Neural progenitor cell (in vitro differentiated cells): ENCODE measurements around the gene TWIST2. TPM values are rescaled to one million over a fixed set of nuclear protein-coding genes. Genes with fewer than 3 reads are reported as not detected.

ENCODE experiments used
- DNase-seq: peaks from one replicate; pipeline ENCODE4 v3.0.0-alpha.2; 2016; ENCODE audit warnings: low spot score
- H2AFZ ChIP-seq: fragments of 200-600 bp; sonication (generic); replicated peaks from 2 replicates; pipeline ENCODE4 v1.6.1; 2016; ENCODE audit warnings: antibody characterized with exemption
- H3F3A ChIP-seq: fragments of 200-600 bp; sonication (generic); 2 replicates; pipeline ENCODE4 v1.6.1; 2016; ENCODE audit warnings: antibody characterized with exemption, low read depth
- H3K27ac ChIP-seq: fragments of 200-600 bp; sonication (generic); 2 replicates; pipeline ENCODE4 v1.5.1; 2016; ENCODE audit warnings: mild to moderate bottlenecking
- H3K27me3 ChIP-seq: fragments of 200-600 bp; sonication (generic); 2 replicates; pipeline ENCODE4 v1.6.1; 2016; ENCODE audit warnings: mild to moderate bottlenecking, moderate library complexity
- H3K36me3 ChIP-seq: fragments of 200-600 bp; sonication (generic); 2 replicates; pipeline ENCODE4 v1.5.1; 2016
- H3K4me1 ChIP-seq: fragments of 200-600 bp; sonication (generic); 2 replicates; pipeline ENCODE4 v1.6.1; 2016; ENCODE audit warnings: mixed run types
- H3K4me2 ChIP-seq: fragments of 200-600 bp; sonication (generic); 2 replicates; pipeline ENCODE4 v1.6.1; 2016
- H3K4me3 ChIP-seq: fragments of 200-600 bp; sonication (generic); 2 replicates; pipeline ENCODE4 v1.5.1; 2016
- H3K79me2 ChIP-seq: fragments of 200-600 bp; sonication (generic); 2 replicates; pipeline ENCODE4 v1.6.1; 2016; ENCODE audit warnings: low read depth
- H3K9ac ChIP-seq: fragments of 200-600 bp; sonication (generic); 2 replicates; pipeline ENCODE4 v1.6.1; 2016
- H3K9me3 ChIP-seq: fragments of 200-600 bp; sonication (generic); 2 replicates; pipeline ENCODE4 v1.5.1; 2016; ENCODE audit warnings: low read depth
- H4K20me1 ChIP-seq: fragments of 200-600 bp; sonication (generic); 2 replicates; pipeline ENCODE4 v1.6.1; 2016; ENCODE audit warnings: low read depth
- H3K27ac Mint-ChIP-seq: 3 replicates; pipeline ENCODE4 v1.8.0; 2021; ENCODE audit warnings: mixed read lengths
- H3K27me3 Mint-ChIP-seq: 2 replicates; pipeline ENCODE4 v1.8.0; 2022; ENCODE audit warnings: low read depth, mild to moderate bottlenecking, inconsistent platforms, moderate library complexity, mixed read lengths; ENCODE audit not compliant: insufficient read depth
- H3K36me3 Mint-ChIP-seq: 3 replicates; pipeline ENCODE4 v1.8.0; 2021; ENCODE audit warnings: mixed read lengths
- H3K4me1 Mint-ChIP-seq: 3 replicates; pipeline ENCODE4 v1.8.0; 2021; ENCODE audit warnings: mixed read lengths
- H3K4me3 Mint-ChIP-seq: 3 replicates; pipeline ENCODE4 v1.8.0; 2021; ENCODE audit warnings: mild to moderate bottlenecking, moderate library complexity, mixed read lengths
- H3K9me3 Mint-ChIP-seq: 3 replicates; pipeline ENCODE4 v1.8.0; 2020; ENCODE audit warnings: mixed read lengths
- CTCF ChIP-seq: fragments of 200-600 bp; sonication (generic); IDR thresholded peaks from 2 replicates; pipeline ENCODE4 v1.5.1; 2017; ENCODE audit warnings: antibody characterized with exemption, mild to moderate bottlenecking
- EZH2 ChIP-seq: fragments of 200-600 bp; sonication (generic); IDR thresholded peaks from 2 replicates; pipeline ENCODE4 v1.6.1; 2017; ENCODE audit warnings: antibody characterized with exemption, mild to moderate bottlenecking, moderate library complexity
- EZH2phosphoT487 ChIP-seq: fragments of 200-600 bp; sonication (generic); IDR thresholded peaks from 2 replicates; pipeline ENCODE4 v1.6.1; 2017; ENCODE audit warnings: antibody characterized with exemption
- total RNA-seq: library from RNA; depleted of rRNA; stranded (reverse); fragments of >200 nt; gene quantifications from 2 replicates; pipeline ENCODE4 v1.2.3, GENCODE V29; 2015; ENCODE audit warnings: low replicate concordance

Gene TWIST2
- total RNA-seq, 1 donor from 2014 or later, result 0.51 TPM

- Histone ChIP-seq H3K79me2 (no peaks in the 10 kb centered on the region), H4K20me1 (peaks cover 10% of the 10 kb centered on the region), H3K9me3 (no peaks in the 10 kb centered on the region), H3K27ac (no peak overlapping the region), H3K27me3 (peaks cover 61% of the 10 kb centered on the region), H3K36me3 (no peaks in the 10 kb centered on the region), H3K4me2 (no peak overlapping the region), H3K9ac (no peak overlapping the region), H3F3A (no peaks in the 10 kb centered on the region), H3K4me3 (no peak overlapping the region), H3K4me1 (no peaks in the 10 kb centered on the region), H2AFZ (no peak overlapping the region)
- no peak for TF ChIP-seq EZH2phosphoT487
- no peak for TF ChIP-seq CTCF
- TF ChIP-seq EZH2, result no peak
- peaks cover 5% of the 10 kb centered on the region for H3K4me1 Mint-ChIP-seq
- H3K27me3 Mint-ChIP-seq, result peaks cover 16% of the 10 kb centered on the region
- no peak for DNase-seq
- no peak overlapping the region for H3K4me3 Mint-ChIP-seq
- peaks cover 3% of the 10 kb centered on the region for H3K9me3 Mint-ChIP-seq
- peaks cover 2% of the 10 kb centered on the region for H3K36me3 Mint-ChIP-seq
- no peak overlapping the region for H3K27ac Mint-ChIP-seq
Measured at GRCh38 chr2:238855299-238855698, 7.4 kb downstream of the TWIST2 start.

- Mint-ChIP-seq H3K27me3 (peaks cover 9% of the 10 kb centered on the region), H3K4me3 (no peak overlapping the region), H3K36me3 (peaks cover 2% of the 10 kb centered on the region), H3K9me3 (peaks cover 3% of the 10 kb centered on the region), H3K27ac (no peak overlapping the region), H3K4me1 (peaks cover 5% of the 10 kb centered on the region)
- H3F3A ChIP-seq, result no peaks in the 10 kb centered on the region
- no peak for TF ChIP-seq EZH2phosphoT487
- no peak for TF ChIP-seq EZH2
- TF ChIP-seq CTCF, result no peak
- H3K9me3 ChIP-seq, result no peaks in the 10 kb centered on the region
- peaks cover 53% of the 10 kb centered on the region for H3K27me3 ChIP-seq
- no peak overlapping the region for H3K27ac ChIP-seq
- DNase-seq, result no peak
- H3K9ac ChIP-seq, result no peak overlapping the region
- no peaks in the 10 kb centered on the region for H3K36me3 ChIP-seq
- no peaks in the 10 kb centered on the region for H3K79me2 ChIP-seq
- H2AFZ ChIP-seq, result no peak overlapping the region
- H3K4me2 ChIP-seq, result no peak overlapping the region
- no peak overlapping the region for H3K4me3 ChIP-seq
- H3K4me1 ChIP-seq, result no peaks in the 10 kb centered on the region
- peaks cover 5% of the 10 kb centered on the region for H4K20me1 ChIP-seq
Measured at GRCh38 chr2:238855891-238856580, 8.2 kb downstream of the TWIST2 start.

GRCh38 chr2:238856713-238857567, 9.1 kb downstream of the TWIST2 start:
- Histone ChIP-seq H3K4me2 (no peak overlapping the region), H3K9me3 (no peaks in the 10 kb centered on the region)

More at GRCh38 chr2:238856713-238857567, 9.1 kb downstream of the TWIST2 start:
- Mint-ChIP-seq H3K27me3 (peaks cover 8% of the 10 kb centered on the region), H3K27ac (no peak overlapping the region), H3K4me1 (peaks cover 5% of the 10 kb centered on the region), H3K9me3 (peaks cover 3% of the 10 kb centered on the region), H3K36me3 (peaks cover 2% of the 10 kb centered on the region), H3K4me3 (no peak overlapping the region)
- no peak overlapping the region for H3K27ac ChIP-seq
- H2AFZ ChIP-seq, result no peak overlapping the region
- no peaks in the 10 kb centered on the region for H3F3A ChIP-seq
- H3K79me2 ChIP-seq, result no peaks in the 10 kb centered on the region
- no peaks in the 10 kb centered on the region for H4K20me1 ChIP-seq
- H3K4me3 ChIP-seq, result no peak overlapping the region
- TF ChIP-seq EZH2, result no peak
- peaks cover 44% of the 10 kb centered on the region for H3K27me3 ChIP-seq
- no peak overlapping the region for H3K9ac ChIP-seq
- no peak for DNase-seq
- H3K4me1 ChIP-seq, result no peaks in the 10 kb centered on the region
- no peaks in the 10 kb centered on the region for H3K36me3 ChIP-seq
